IMR-90 (cell line): ENCODE results near the gene ARHGDIA. TPM values are rescaled to one million over a fixed set of nuclear protein-coding genes. Genes with fewer than 3 reads are reported as not detected.

Source experiments
- ATAC-seq: fragments of 200-7000 bp; cut with Tn5 transposase; 2 replicates; pipeline ENCODE4 v1.9.1; 2020; ENCODE audit warnings: low read depth, mild to moderate bottlenecking, moderate library complexity
- BruUV-seq: library from RNA; stranded (reverse); fragments of 400-500 nt; replicated peaks from 2 replicates; lab custom pipeline; 2021; lab: Mats Ljungman, UMichigan
- CTCF ChIA-PET: fragments of 300-600 bp; formaldehyde crosslinking; extraction: SDS; loops from one replicate; lab custom pipeline; 2021; ENCODE audit warnings: antibody characterized with exemption; lab: Yijun Ruan, JAX
- POLR2A ChIA-PET: fragments of 300-600 bp; sonication (Branson Sonifier 250); formaldehyde crosslinking; loops from one replicate; lab custom pipeline; 2022; ENCODE audit warnings: antibody characterized with exemption; ENCODE audit not compliant: unreplicated experiment; lab: Charles Lee
- DNase-seq: peaks from one replicate; pipeline ENCODE4 v3.0.0; 2013
- H2AFZ ChIP-seq: replicated peaks from 2 replicates; pipeline ENCODE3; 2013; ENCODE audit warnings: low read length, mild to moderate bottlenecking; ENCODE audit not compliant: poor library complexity
- H2AK5ac ChIP-seq: 2 replicates; pipeline ENCODE4 v1.6.1; 2013; ENCODE audit warnings: low read depth, low read length, inconsistent platforms
- H2AK9ac ChIP-seq: replicated peaks from 2 replicates; pipeline ENCODE3; 2013; ENCODE audit warnings: mild to moderate bottlenecking, low read depth, low read length, moderate library complexity; ENCODE audit not compliant: poor library complexity
- H2BK120ac ChIP-seq: 2 replicates; pipeline ENCODE4 v1.6.1; 2013; ENCODE audit warnings: low read depth, low read length, inconsistent platforms
- H2BK15ac ChIP-seq: 3 replicates; pipeline ENCODE4 v1.6.1; 2013; ENCODE audit warnings: low read depth, low read length, inconsistent platforms
- H2BK20ac ChIP-seq: 2 replicates; pipeline ENCODE4 v1.6.1; 2013; ENCODE audit warnings: low read depth, mild to moderate bottlenecking, inconsistent platforms, low read length, moderate library complexity
- H2BK5ac ChIP-seq: 2 replicates; pipeline ENCODE4 v1.6.1; 2013; ENCODE audit warnings: mild to moderate bottlenecking, low read depth, low read length, inconsistent platforms; ENCODE audit not compliant: poor library complexity, severe bottlenecking
- H3K14ac ChIP-seq: replicated peaks from 2 replicates; pipeline ENCODE4 v1.6.1; 2013; ENCODE audit warnings: low read depth, low read length, inconsistent platforms
- H3K18ac ChIP-seq: 2 replicates; pipeline ENCODE4 v1.6.1; 2013; ENCODE audit warnings: low read depth, low read length, control low read depth
- H3K23ac ChIP-seq: 2 replicates; pipeline ENCODE4 v1.6.1; 2013; ENCODE audit warnings: low read depth, low read length, inconsistent platforms
- H3K27ac ChIP-seq: 2 replicates; pipeline ENCODE4 v1.5.1; 2013; ENCODE audit warnings: mild to moderate bottlenecking, control low read depth, low read length; ENCODE audit not compliant: insufficient read depth
- H3K27me3 ChIP-seq: 2 replicates; pipeline ENCODE4 v1.6.1; 2013; ENCODE audit warnings: low read length; ENCODE audit not compliant: control insufficient read depth, insufficient read depth
- H3K36me3 ChIP-seq: 2 replicates; pipeline ENCODE4 v1.6.1; 2013; ENCODE audit warnings: low read length, mixed read lengths; ENCODE audit not compliant: control insufficient read depth, insufficient read depth
- H3K4ac ChIP-seq: 2 replicates; pipeline ENCODE4 v1.6.1; 2013; ENCODE audit warnings: low read depth, low read length, inconsistent platforms
- H3K4me1 ChIP-seq: 2 replicates; pipeline ENCODE4 v1.6.1; 2013; ENCODE audit warnings: low read length, mixed read lengths; ENCODE audit not compliant: control insufficient read depth, insufficient read depth
- H3K4me2 ChIP-seq: 2 replicates; pipeline ENCODE4 v1.6.1; 2013; ENCODE audit warnings: low read depth, mild to moderate bottlenecking, control low read depth, low read length, moderate library complexity
- H3K4me3 ChIP-seq: 2 replicates; pipeline ENCODE4 v1.5.1; 2013; ENCODE audit warnings: low read depth, mild to moderate bottlenecking, control low read depth, low read length, moderate library complexity; ENCODE audit not compliant: insufficient read depth
- H3K56ac ChIP-seq: 2 replicates; pipeline ENCODE4 v1.6.1; 2013; ENCODE audit warnings: low read length, inconsistent platforms; ENCODE audit not compliant: insufficient read depth; ENCODE audit errors: extremely low read depth
- H3K79me1 ChIP-seq, 2 experiments: 2 replicates each; pipeline ENCODE4 v1.6.1; 2013; ENCODE audit warnings: low read length in 2 of 2, inconsistent platforms in 1 of 2, low read depth in 1 of 2
- H3K9ac ChIP-seq: 2 replicates; pipeline ENCODE4 v1.6.1; 2013; ENCODE audit warnings: low read depth, low read length, control low read depth
- H3K9me1 ChIP-seq: 2 replicates; pipeline ENCODE4 v1.6.1; 2013; ENCODE audit warnings: low read length, inconsistent platforms; ENCODE audit not compliant: insufficient read depth
- H3K9me3 ChIP-seq: 2 replicates; pipeline ENCODE4 v1.6.1; 2013; ENCODE audit warnings: low read length; ENCODE audit not compliant: control insufficient read depth, insufficient read depth
- H4K20me1 ChIP-seq: 2 replicates; pipeline ENCODE4 v1.6.1; 2013; ENCODE audit warnings: low read length, inconsistent platforms; ENCODE audit not compliant: insufficient read depth
- H4K5ac ChIP-seq: 2 replicates; pipeline ENCODE4 v1.6.1; 2013; ENCODE audit warnings: mild to moderate bottlenecking, low read depth, low read length, control low read depth
- H4K8ac ChIP-seq, 2 experiments: 2 replicates each; pipeline ENCODE4 v1.6.1; 2013; ENCODE audit warnings: low read depth in 2 of 2, low read length in 2 of 2, control low read depth in 1 of 2, inconsistent platforms in 1 of 2
- H4K91ac ChIP-seq: 2 replicates; pipeline ENCODE4 v1.6.1; 2013; ENCODE audit warnings: low read depth, low read length, inconsistent platforms; ENCODE audit not compliant: insufficient read depth
- CEBPB ChIP-seq: IDR thresholded peaks from 2 replicates; pipeline ENCODE4 v1.6.1; 2012; ENCODE audit warnings: low read depth, low read length, improper control_type of control experiment
- USF2 ChIP-seq: fragments of 150-350 bp; IDR thresholded peaks from 2 replicates; pipeline ENCODE4 v1.6.1; 2017; ENCODE audit warnings: mild to moderate bottlenecking, antibody characterized with exemption, low read length, low read depth
- WGBS, 2 experiments: methylation state at CpG; one replicate each; pipeline versions ENCODE4 v1.1.5 to v1.1.7; 2013; ENCODE audit warnings: missing lambda C conversion rate in 2 of 2; ENCODE audit not compliant: insufficient read length in 1 of 2; ENCODE audit errors: extremely low coverage in 2 of 2; 5-methylcytosine and 5-hydroxymethylcytosine counted together
- dilution Hi-C: fragments of 300-500 bp; cut with HindIII; formaldehyde crosslinking; loops from one replicate; pipeline ENCODE4 v1.14.3; 2018; ENCODE audit warnings: low sequenced_read_pairs; ENCODE audit not compliant: unreplicated experiment
- in situ Hi-C: fragments of 300-500 bp; cut with MboI; formaldehyde crosslinking; loops from 3 replicates; pipeline ENCODE4 v1.14.3; 2019; ENCODE audit warnings: low sequenced_read_pairs, inconsistent platforms, mixed read lengths
- intact Hi-C: fragments of 100-400 bp; cut with micrococcal nuclease; formaldehyde crosslinking; loops from 2 replicates; pipeline ENCODE4 v1.10.0; 2022
- polyA plus RNA-seq, 3 experiments: library from polyadenylated mRNA; depleted of rRNA; stranded (reverse); fragments of >200 nt; gene quantifications; 2 replicates each; pipeline ENCODE4 v1.2.3, GENCODE V29; 2012; ENCODE audit warnings: low replicate concordance in 1 of 3
- total RNA-seq: library from RNA; depleted of rRNA; stranded (reverse); fragments of >200 nt; gene quantifications from 2 replicates; pipeline ENCODE4 v1.2.3, GENCODE V29; 2012

ARHGDIA gene
- total and polyA plus RNA-seq, 2 of the 4 experiments (the other 2 are of a cell fraction): 62.7 to 362 TPM

- H2BK15ac ChIP-seq: no peak overlapping the region
- BruUV-seq: no TSS peak
- no peak overlapping the region for H2AFZ ChIP-seq
- peaks cover 4 to 15% of the 10 kb centered on the region in 2 experiments; a peak in 2 of 4 replicates for H3K79me1 ChIP-seq
- H3K4me3 ChIP-seq: no peak overlapping the region
- no peak overlapping the region for H2BK20ac ChIP-seq
- H2AK9ac ChIP-seq: no peak overlapping the region
- H3K9me3 ChIP-seq: no peaks in the 10 kb centered on the region
- H4K91ac ChIP-seq: no peak overlapping the region
- H3K4me1 ChIP-seq: peaks cover 6% of the 10 kb centered on the region; the same call in 1 of the 2 replicates
- DNase-seq: peak; percentile 40
- H3K56ac ChIP-seq: no peak overlapping the region
- H2AK5ac ChIP-seq: no peak overlapping the region
- H3K9me1 ChIP-seq: peaks cover 14% of the 10 kb centered on the region
- no peak overlapping the region for H2BK120ac ChIP-seq
- intact Hi-C loops (no loop called here), dilution Hi-C loops (no loop called here), in situ Hi-C loops (no loop called here)
- H3K18ac ChIP-seq: no peak overlapping the region
- H4K5ac ChIP-seq: no peak overlapping the region
- no peak overlapping the region for H3K27ac ChIP-seq
- ChIA-PET CTCF (no interaction called here), POLR2A (no interaction called here)
- TF ChIP-seq CEBPB (peak; percentile 59; the same call in 1 of the 2 replicates), USF2 (no peak)
- H3K14ac ChIP-seq: no peak overlapping the region
- peaks cover 8% of the 10 kb centered on the region; the same call in 1 of the 2 replicates for H3K36me3 ChIP-seq
- no peak overlapping the region for H3K4me2 ChIP-seq
- no peak overlapping the region for H4K8ac ChIP-seq
- no peak overlapping the region for H3K9ac ChIP-seq
- no peak overlapping the region for H3K23ac ChIP-seq
- peaks cover 4% of the 10 kb centered on the region; the same call in 1 of the 2 replicates for H4K20me1 ChIP-seq
- no peaks in the 10 kb centered on the region for H3K27me3 ChIP-seq
- no peak for ATAC-seq
- H3K4ac ChIP-seq: no peak overlapping the region
- WGBS, 2 experiments: 80% methylated on average over 4 of the region's 9 CpGs; no CpG with 5 or more reads in 1 of the 2 experiments
- no peak overlapping the region for H2BK5ac ChIP-seq
Observed at GRCh38 chr17:81837641-81838040, 33.5 kb downstream of the ARHGDIA start.
